WTC11 (cell line): ENCODE measurements around the gene LDLR. TPM values are rescaled to one million over a fixed set of nuclear protein-coding genes. Genes with fewer than 3 reads are reported as not detected.

ENCODE experiments used
- ATAC-seq: fragments of 200-7000 bp; cut with Tn5 transposase; 2 replicates; pipeline ENCODE4 v1.10.0; 2021; ENCODE audit warnings: mild to moderate bottlenecking, moderate library complexity
- CTCF ChIA-PET: fragments of 300-600 bp; sonication (Branson Sonifier 250); formaldehyde crosslinking; loops from one replicate; lab custom pipeline; 2021; ENCODE audit warnings: antibody characterized with exemption; lab: Charles Lee
- POLR2A ChIA-PET: fragments of 350-600 bp; sonication (Branson Sonifier 250); formaldehyde crosslinking; loops from one replicate; lab custom pipeline; 2021; ENCODE audit warnings: antibody characterized with exemption; lab: Charles Lee
- DNase-seq: peaks from one replicate; pipeline ENCODE4 v3.0.0; 2021; ENCODE audit warnings: low spot score
- H3K27ac Mint-ChIP-seq: 2 replicates; pipeline ENCODE4 v1.8.0; 2021; ENCODE audit warnings: mixed read lengths
- H3K27me3 Mint-ChIP-seq: 2 replicates; pipeline ENCODE4 v1.8.0; 2021; ENCODE audit warnings: low read depth, mild to moderate bottlenecking, moderate library complexity, mixed read lengths
- H3K36me3 Mint-ChIP-seq: 2 replicates; pipeline ENCODE4 v1.8.0; 2021; ENCODE audit warnings: mixed read lengths
- H3K4me1 Mint-ChIP-seq: 2 replicates; pipeline ENCODE4 v1.8.0; 2022; ENCODE audit warnings: mixed read lengths
- H3K4me3 Mint-ChIP-seq: 2 replicates; pipeline ENCODE4 v1.8.0; 2021; ENCODE audit warnings: mild to moderate bottlenecking, moderate library complexity, mixed read lengths
- H3K9me3 Mint-ChIP-seq: 2 replicates; pipeline ENCODE4 v1.8.0; 2021; ENCODE audit warnings: mixed read lengths
- CBFB ChIP-seq: sonication (generic); formaldehyde crosslinking; IDR thresholded peaks from 2 replicates; pipeline ENCODE4 v1.8.1; 2022; ENCODE audit warnings: mild to moderate bottlenecking, low read depth, missing genetic modification reagents
- CREB1 ChIP-seq: sonication (generic); formaldehyde crosslinking; IDR thresholded peaks from 2 replicates; pipeline ENCODE4 v1.8.0; 2023; ENCODE audit warnings: mild to moderate bottlenecking, missing genetic modification reagents
- FOXK1 ChIP-seq: sonication (generic); formaldehyde crosslinking; IDR thresholded peaks from 2 replicates; pipeline ENCODE4 v1.8.0; 2022; ENCODE audit warnings: mild to moderate bottlenecking, moderate library complexity, missing genetic modification reagents
- GABPB1 ChIP-seq: sonication (generic); formaldehyde crosslinking; IDR thresholded peaks from 2 replicates; pipeline ENCODE4 v1.8.1; 2023; ENCODE audit warnings: mild to moderate bottlenecking, missing genetic modification reagents
- GRHL2 ChIP-seq: fragments of 250-450 bp; sonication (Bioruptor Pico); IDR thresholded peaks from 2 replicates; pipeline ENCODE4 v1.8.0; 2022; ENCODE audit warnings: mild to moderate bottlenecking, moderate library complexity; ENCODE audit not compliant: insufficient replicate concordance, severe bottlenecking
- JUN ChIP-seq: sonication (generic); formaldehyde crosslinking; IDR thresholded peaks from 2 replicates; pipeline ENCODE4 v1.8.0; 2023; ENCODE audit warnings: mild to moderate bottlenecking, missing genetic modification reagents
- NFE2L1 ChIP-seq: sonication (generic); formaldehyde crosslinking; IDR thresholded peaks from 2 replicates; pipeline ENCODE4 v1.8.1; 2023; ENCODE audit warnings: missing genetic modification reagents
- SMAD3 ChIP-seq: sonication (generic); formaldehyde crosslinking; IDR thresholded peaks from 2 replicates; pipeline ENCODE4 v1.8.0; 2022; ENCODE audit warnings: missing genetic modification reagents, mild to moderate bottlenecking, borderline replicate concordance
- SMAD4 ChIP-seq: sonication (generic); formaldehyde crosslinking; IDR thresholded peaks from 2 replicates; pipeline ENCODE4 v1.8.0; 2022; ENCODE audit warnings: mild to moderate bottlenecking, missing genetic modification reagents
- TEAD1 ChIP-seq: sonication (generic); formaldehyde crosslinking; IDR thresholded peaks from 2 replicates; pipeline ENCODE4 v1.8.0; 2022; ENCODE audit warnings: mild to moderate bottlenecking, missing genetic modification reagents
- TEAD4 ChIP-seq: sonication (generic); formaldehyde crosslinking; IDR thresholded peaks from 2 replicates; pipeline ENCODE4 v1.8.0; 2022; ENCODE audit warnings: mild to moderate bottlenecking, missing genetic modification reagents
- ZNF416 ChIP-seq: fragments of 250-450 bp; sonication (Bioruptor Pico); IDR thresholded peaks from 2 replicates; pipeline ENCODE4 v1.9.0; 2021; ENCODE audit warnings: mild to moderate bottlenecking, inconsistent platforms
- total RNA-seq: library from RNA; stranded (reverse); gene quantifications from 3 replicates; pipeline ENCODE4 v1.2.3, GENCODE V29; 2021
- TF ChIP-seq, protein P1 (sequence below): sonication (generic); formaldehyde crosslinking; IDR thresholded peaks from 2 replicates; pipeline ENCODE4 v1.8.1; 2023; ENCODE audit warnings: mild to moderate bottlenecking, missing genetic modification reagents
- TF ChIP-seq, protein P2 (sequence below): sonication (generic); formaldehyde crosslinking; IDR thresholded peaks from 2 replicates; pipeline ENCODE4 v1.8.0; 2023; ENCODE audit warnings: missing genetic modification reagents
- TF ChIP-seq, protein P3 (sequence below): sonication (generic); formaldehyde crosslinking; IDR thresholded peaks from 2 replicates; pipeline ENCODE4 v1.8.0; 2022; ENCODE audit warnings: mild to moderate bottlenecking, missing genetic modification reagents
- TF ChIP-seq, protein P4 (sequence below): sonication (generic); formaldehyde crosslinking; IDR thresholded peaks from 2 replicates; pipeline ENCODE4 v1.8.1; 2023; ENCODE audit warnings: mild to moderate bottlenecking, missing genetic modification reagents
- TF ChIP-seq, protein P5 (sequence below): sonication (generic); formaldehyde crosslinking; IDR thresholded peaks from 2 replicates; pipeline ENCODE4 v1.8.1; 2022; ENCODE audit warnings: missing genetic modification reagents, borderline replicate concordance
- TF ChIP-seq, protein P6 (sequence below): fragments of 250-450 bp; sonication (Bioruptor Pico); IDR thresholded peaks from 2 replicates; pipeline ENCODE4 v1.9.0; 2021; ENCODE audit warnings: moderate library complexity, mild to moderate bottlenecking, inconsistent platforms, borderline replicate concordance
- TF ChIP-seq, protein P7 (sequence below): sonication (generic); formaldehyde crosslinking; IDR thresholded peaks from 2 replicates; pipeline ENCODE4 v1.8.0; 2022; ENCODE audit warnings: mild to moderate bottlenecking, missing genetic modification reagents
- TF ChIP-seq, protein P8 (sequence below): sonication (generic); formaldehyde crosslinking; IDR thresholded peaks from 2 replicates; pipeline ENCODE4 v1.8.0; 2023; ENCODE audit warnings: mild to moderate bottlenecking, missing genetic modification reagents

Gene LDLR
- total RNA-seq, 1 experiment from 2014 or later, result 98.9 TPM

DNA sequence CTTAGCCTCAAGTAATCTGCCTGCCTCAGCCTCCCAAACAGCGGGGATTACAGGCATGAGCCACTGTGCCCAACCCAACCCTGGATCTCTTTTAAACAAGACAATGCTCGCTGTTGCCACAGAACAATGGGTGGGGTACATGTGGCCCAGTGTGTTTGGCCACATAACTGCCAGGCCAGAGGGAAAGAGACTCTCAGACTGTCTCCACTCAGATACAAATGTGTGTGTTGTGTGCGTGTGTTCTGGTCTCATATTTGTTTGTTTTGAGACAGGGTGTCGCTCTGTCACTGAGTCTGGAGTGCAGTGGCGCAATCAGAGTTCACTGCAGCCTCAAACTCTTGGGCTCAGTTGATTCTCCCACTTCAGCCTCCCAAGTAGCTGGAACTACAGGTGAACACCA is 25.8 kb downstream of the LDLR start (continued):
- TF ChIP-seq, protein P1, sequence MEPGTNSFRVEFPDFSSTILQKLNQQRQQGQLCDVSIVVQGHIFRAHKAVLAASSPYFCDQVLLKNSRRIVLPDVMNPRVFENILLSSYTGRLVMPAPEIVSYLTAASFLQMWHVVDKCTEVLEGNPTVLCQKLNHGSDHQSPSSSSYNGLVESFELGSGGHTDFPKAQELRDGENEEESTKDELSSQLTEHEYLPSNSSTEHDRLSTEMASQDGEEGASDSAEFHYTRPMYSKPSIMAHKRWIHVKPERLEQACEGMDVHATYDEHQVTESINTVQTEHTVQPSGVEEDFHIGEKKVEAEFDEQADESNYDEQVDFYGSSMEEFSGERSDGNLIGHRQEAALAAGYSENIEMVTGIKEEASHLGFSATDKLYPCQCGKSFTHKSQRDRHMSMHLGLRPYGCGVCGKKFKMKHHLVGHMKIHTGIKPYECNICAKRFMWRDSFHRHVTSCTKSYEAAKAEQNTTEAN (CRISPR knock-in tag), result no peak
- TF ChIP-seq, protein P2, sequence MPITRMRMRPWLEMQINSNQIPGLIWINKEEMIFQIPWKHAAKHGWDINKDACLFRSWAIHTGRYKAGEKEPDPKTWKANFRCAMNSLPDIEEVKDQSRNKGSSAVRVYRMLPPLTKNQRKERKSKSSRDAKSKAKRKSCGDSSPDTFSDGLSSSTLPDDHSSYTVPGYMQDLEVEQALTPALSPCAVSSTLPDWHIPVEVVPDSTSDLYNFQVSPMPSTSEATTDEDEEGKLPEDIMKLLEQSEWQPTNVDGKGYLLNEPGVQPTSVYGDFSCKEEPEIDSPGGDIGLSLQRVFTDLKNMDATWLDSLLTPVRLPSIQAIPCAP (CRISPR knock-in tag), result no peak
- TF ChIP-seq GABPB1 (CRISPR knock-in tag) (no peak), CBFB (CRISPR knock-in tag) (no peak), TEAD4 (CRISPR knock-in tag) (no peak)
- TF ChIP-seq, protein P3, sequence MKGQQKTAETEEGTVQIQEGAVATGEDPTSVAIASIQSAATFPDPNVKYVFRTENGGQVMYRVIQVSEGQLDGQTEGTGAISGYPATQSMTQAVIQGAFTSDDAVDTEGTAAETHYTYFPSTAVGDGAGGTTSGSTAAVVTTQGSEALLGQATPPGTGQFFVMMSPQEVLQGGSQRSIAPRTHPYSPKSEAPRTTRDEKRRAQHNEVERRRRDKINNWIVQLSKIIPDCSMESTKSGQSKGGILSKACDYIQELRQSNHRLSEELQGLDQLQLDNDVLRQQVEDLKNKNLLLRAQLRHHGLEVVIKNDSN, result no peak

DNA sequence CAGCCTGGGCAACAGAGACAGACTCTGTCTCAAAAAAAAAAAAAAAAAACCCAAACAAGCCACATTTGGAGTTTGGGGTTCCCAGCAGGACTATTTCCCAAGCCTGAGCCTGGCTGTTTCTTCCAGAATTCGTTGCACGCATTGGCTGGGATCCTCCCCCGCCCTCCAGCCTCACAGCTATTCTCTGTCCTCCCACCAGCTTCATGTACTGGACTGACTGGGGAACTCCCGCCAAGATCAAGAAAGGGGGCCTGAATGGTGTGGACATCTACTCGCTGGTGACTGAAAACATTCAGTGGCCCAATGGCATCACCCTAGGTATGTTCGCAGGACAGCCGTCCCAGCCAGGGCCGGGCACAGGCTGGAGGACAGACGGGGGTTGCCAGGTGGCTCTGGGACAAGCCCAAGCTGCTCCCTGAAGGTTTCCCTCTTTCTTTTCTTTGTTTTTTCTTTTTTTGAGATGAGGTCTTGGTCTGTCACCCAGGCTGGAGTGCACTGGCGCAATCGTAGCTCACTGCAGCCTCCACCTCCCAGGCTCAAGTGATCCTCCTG is 26.7 kb downstream of the LDLR start:
- peaks cover 88% of the 10 kb centered on the region for H3K36me3 Mint-ChIP-seq
- H3K27me3 Mint-ChIP-seq, result no peaks in the 10 kb centered on the region
- no peaks in the 10 kb centered on the region for H3K4me1 Mint-ChIP-seq

More for the DNA sequence above, 26.7 kb downstream of the LDLR start:
- H3K4me3 Mint-ChIP-seq, result no peak overlapping the region
- H3K27ac Mint-ChIP-seq, result peak overlapping the region; percentile 74; the same call in 1 of the 2 replicates
- ChIA-PET POLR2A (no interaction called here), CTCF (interaction anchor here (1.5 kb wide), 1 partner anchor 10 kb away, joined by 5 read pairs; no protein-coding TSS in a partner anchor)
- DNase-seq (no peak), ATAC-seq (no peak)
- TF ChIP-seq ZNF416 (CRISPR knock-in tag) (no peak), NFE2L1 (CRISPR knock-in tag) (no peak), JUN (CRISPR knock-in tag) (no peak), GRHL2 (CRISPR knock-in tag) (no peak), CREB1 (CRISPR knock-in tag) (no peak), CBFB (CRISPR knock-in tag) (no peak), TEAD1 (CRISPR knock-in tag) (no peak), SMAD4 (CRISPR knock-in tag) (no peak), SMAD3 (CRISPR knock-in tag) (no peak), FOXK1 (CRISPR knock-in tag) (no peak)
- TF ChIP-seq, protein P4, sequence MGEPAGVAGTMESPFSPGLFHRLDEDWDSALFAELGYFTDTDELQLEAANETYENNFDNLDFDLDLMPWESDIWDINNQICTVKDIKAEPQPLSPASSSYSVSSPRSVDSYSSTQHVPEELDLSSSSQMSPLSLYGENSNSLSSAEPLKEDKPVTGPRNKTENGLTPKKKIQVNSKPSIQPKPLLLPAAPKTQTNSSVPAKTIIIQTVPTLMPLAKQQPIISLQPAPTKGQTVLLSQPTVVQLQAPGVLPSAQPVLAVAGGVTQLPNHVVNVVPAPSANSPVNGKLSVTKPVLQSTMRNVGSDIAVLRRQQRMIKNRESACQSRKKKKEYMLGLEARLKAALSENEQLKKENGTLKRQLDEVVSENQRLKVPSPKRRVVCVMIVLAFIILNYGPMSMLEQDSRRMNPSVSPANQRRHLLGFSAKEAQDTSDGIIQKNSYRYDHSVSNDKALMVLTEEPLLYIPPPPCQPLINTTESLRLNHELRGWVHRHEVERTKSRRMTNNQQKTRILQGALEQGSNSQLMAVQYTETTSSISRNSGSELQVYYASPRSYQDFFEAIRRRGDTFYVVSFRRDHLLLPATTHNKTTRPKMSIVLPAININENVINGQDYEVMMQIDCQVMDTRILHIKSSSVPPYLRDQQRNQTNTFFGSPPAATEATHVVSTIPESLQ (CRISPR knock-in tag), result no peak
- TF ChIP-seq, protein P5, sequence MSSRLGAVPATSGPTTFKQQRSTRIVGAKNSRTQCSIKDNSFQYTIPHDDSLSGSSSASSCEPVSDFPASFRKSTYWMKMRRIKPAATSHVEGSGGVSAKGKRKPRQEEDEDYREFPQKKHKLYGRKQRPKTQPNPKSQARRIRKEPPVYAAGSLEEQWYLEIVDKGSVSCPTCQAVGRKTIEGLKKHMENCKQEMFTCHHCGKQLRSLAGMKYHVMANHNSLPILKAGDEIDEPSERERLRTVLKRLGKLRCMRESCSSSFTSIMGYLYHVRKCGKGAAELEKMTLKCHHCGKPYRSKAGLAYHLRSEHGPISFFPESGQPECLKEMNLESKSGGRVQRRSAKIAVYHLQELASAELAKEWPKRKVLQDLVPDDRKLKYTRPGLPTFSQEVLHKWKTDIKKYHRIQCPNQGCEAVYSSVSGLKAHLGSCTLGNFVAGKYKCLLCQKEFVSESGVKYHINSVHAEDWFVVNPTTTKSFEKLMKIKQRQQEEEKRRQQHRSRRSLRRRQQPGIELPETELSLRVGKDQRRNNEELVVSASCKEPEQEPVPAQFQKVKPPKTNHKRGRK, result no peak
- TF ChIP-seq, protein P6, sequence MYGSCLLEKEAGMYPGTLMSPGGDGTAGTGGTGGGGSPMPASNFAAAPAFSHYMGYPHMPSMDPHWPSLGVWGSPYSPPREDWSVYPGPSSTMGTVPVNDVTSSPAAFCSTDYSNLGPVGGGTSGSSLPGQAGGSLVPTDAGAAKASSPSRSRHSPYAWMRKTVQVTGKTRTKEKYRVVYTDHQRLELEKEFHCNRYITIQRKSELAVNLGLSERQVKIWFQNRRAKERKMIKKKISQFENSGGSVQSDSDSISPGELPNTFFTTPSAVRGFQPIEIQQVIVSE (CRISPR knock-in tag), result no peak
- TF ChIP-seq, protein P7, sequence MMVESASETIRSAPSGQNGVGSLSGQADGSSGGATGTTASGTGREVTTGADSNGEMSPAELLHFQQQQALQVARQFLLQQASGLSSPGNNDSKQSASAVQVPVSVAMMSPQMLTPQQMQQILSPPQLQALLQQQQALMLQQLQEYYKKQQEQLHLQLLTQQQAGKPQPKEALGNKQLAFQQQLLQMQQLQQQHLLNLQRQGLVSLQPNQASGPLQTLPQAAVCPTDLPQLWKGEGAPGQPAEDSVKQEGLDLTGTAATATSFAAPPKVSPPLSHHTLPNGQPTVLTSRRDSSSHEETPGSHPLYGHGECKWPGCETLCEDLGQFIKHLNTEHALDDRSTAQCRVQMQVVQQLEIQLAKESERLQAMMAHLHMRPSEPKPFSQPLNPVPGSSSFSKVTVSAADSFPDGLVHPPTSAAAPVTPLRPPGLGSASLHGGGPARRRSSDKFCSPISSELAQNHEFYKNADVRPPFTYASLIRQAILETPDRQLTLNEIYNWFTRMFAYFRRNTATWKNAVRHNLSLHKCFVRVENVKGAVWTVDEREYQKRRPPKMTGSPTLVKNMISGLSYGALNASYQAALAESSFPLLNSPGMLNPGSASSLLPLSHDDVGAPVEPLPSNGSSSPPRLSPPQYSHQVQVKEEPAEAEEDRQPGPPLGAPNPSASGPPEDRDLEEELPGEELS (CRISPR knock-in tag), result no peak
- TF ChIP-seq, protein P8, sequence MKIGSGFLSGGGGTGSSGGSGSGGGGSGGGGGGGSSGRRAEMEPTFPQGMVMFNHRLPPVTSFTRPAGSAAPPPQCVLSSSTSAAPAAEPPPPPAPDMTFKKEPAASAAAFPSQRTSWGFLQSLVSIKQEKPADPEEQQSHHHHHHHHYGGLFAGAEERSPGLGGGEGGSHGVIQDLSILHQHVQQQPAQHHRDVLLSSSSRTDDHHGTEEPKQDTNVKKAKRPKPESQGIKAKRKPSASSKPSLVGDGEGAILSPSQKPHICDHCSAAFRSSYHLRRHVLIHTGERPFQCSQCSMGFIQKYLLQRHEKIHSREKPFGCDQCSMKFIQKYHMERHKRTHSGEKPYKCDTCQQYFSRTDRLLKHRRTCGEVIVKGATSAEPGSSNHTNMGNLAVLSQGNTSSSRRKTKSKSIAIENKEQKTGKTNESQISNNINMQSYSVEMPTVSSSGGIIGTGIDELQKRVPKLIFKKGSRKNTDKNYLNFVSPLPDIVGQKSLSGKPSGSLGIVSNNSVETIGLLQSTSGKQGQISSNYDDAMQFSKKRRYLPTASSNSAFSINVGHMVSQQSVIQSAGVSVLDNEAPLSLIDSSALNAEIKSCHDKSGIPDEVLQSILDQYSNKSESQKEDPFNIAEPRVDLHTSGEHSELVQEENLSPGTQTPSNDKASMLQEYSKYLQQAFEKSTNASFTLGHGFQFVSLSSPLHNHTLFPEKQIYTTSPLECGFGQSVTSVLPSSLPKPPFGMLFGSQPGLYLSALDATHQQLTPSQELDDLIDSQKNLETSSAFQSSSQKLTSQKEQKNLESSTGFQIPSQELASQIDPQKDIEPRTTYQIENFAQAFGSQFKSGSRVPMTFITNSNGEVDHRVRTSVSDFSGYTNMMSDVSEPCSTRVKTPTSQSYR (CRISPR knock-in tag), result no peak
- no peaks in the 10 kb centered on the region for H3K9me3 Mint-ChIP-seq
